Measurements from ENCODE around the gene ZBTB17. TPM values are rescaled to one million over a fixed set of nuclear protein-coding genes. Genes with fewer than 3 reads are reported as not detected.
"Not testable (repeated sequence)": the region's sequence is repeated elsewhere in the genome, so short reads cannot be mapped to it uniquely, and the experiment has no call there.

The ZBTB17 gene
- total RNA-seq, 2 experiments from 2014 or later, result 52.9 to 53.4 TPM

DNA sequence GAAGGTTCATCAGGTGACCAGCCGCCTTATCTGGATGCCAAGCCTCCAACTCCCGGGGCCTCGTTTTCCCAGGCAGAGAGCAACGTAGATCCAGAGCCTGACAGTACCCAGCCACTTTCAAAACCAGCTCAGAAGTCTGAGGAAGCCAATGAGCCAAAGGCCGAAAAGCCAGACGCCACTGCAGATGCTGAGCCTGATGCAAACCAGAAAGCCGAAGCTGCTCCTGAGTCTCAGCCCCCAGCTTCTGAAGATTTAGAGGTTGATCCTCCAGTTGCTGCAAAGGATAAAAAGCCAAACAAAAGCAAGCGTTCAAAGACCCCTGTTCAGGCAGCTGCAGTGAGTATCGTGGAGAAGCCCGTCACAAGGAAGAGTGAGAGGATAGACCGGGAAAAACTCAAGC is 44.5 kb downstream of the ZBTB17 start:
- Histone ChIP-seq H3K9me3 (ENCODE audit: low read length) (no peaks in the 10 kb centered on the region), H2AFZ (ENCODE audit: low read length) (no peak overlapping the region), H3K4me3 (ENCODE audit: low read depth, low read length, poor library complexity, severe bottlenecking) (no peak overlapping the region), H3K4me2 (ENCODE audit: low read length) (no peak overlapping the region), H3K4me1 (ENCODE audit: insufficient read depth, low read length, poor library complexity, severe bottlenecking) (no peaks in the 10 kb centered on the region), H3K9me2 (ENCODE audit: insufficient read depth, low read length) (no peaks in the 10 kb centered on the region), H3K36me3 (ENCODE audit: insufficient read depth, low read length) (peaks cover 100% of the 10 kb centered on the region), H3K79me2 (ENCODE audit: insufficient read depth, low read depth, low read length) (no peaks in the 10 kb centered on the region), H4K20me1 (ENCODE audit: insufficient read depth, low read length) (no peaks in the 10 kb centered on the region), H3K27ac (ENCODE audit: low read depth, low read length, poor library complexity, severe bottlenecking) (no peak overlapping the region)
- CTCF ChIA-PET (ENCODE audit: unreplicated experiment), result interaction anchor here (0.6 kb wide), 1 partner anchor 137 kb away, joined by 3 read pairs; no protein-coding TSS in a partner anchor
- BruUV-seq (replicated peaks), result no TSS peak
- intact Hi-C loops (cut with micrococcal nuclease; ENCODE audit: unreplicated experiment), result loop anchor here (5.0 kb wide), 1 partner anchor 114 kb away; no protein-coding TSS in a partner anchor
- no peak for DNase-seq (ENCODE audit: low spot score)
- POLR2A ChIA-PET, result no interaction called here
- TF ChIP-seq EZH2phosphoT487 (IDR thresholded peaks at IDR 0.05; ENCODE audit: borderline replicate concordance, low read depth, low read length), result no peak
- TF ChIP-seq, protein P1, sequence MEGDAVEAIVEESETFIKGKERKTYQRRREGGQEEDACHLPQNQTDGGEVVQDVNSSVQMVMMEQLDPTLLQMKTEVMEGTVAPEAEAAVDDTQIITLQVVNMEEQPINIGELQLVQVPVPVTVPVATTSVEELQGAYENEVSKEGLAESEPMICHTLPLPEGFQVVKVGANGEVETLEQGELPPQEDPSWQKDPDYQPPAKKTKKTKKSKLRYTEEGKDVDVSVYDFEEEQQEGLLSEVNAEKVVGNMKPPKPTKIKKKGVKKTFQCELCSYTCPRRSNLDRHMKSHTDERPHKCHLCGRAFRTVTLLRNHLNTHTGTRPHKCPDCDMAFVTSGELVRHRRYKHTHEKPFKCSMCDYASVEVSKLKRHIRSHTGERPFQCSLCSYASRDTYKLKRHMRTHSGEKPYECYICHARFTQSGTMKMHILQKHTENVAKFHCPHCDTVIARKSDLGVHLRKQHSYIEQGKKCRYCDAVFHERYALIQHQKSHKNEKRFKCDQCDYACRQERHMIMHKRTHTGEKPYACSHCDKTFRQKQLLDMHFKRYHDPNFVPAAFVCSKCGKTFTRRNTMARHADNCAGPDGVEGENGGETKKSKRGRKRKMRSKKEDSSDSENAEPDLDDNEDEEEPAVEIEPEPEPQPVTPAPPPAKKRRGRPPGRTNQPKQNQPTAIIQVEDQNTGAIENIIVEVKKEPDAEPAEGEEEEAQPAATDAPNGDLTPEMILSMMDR (conservative IDR thresholded peaks at IDR 0.05; ENCODE audit: low read length), result no peak

DNA sequence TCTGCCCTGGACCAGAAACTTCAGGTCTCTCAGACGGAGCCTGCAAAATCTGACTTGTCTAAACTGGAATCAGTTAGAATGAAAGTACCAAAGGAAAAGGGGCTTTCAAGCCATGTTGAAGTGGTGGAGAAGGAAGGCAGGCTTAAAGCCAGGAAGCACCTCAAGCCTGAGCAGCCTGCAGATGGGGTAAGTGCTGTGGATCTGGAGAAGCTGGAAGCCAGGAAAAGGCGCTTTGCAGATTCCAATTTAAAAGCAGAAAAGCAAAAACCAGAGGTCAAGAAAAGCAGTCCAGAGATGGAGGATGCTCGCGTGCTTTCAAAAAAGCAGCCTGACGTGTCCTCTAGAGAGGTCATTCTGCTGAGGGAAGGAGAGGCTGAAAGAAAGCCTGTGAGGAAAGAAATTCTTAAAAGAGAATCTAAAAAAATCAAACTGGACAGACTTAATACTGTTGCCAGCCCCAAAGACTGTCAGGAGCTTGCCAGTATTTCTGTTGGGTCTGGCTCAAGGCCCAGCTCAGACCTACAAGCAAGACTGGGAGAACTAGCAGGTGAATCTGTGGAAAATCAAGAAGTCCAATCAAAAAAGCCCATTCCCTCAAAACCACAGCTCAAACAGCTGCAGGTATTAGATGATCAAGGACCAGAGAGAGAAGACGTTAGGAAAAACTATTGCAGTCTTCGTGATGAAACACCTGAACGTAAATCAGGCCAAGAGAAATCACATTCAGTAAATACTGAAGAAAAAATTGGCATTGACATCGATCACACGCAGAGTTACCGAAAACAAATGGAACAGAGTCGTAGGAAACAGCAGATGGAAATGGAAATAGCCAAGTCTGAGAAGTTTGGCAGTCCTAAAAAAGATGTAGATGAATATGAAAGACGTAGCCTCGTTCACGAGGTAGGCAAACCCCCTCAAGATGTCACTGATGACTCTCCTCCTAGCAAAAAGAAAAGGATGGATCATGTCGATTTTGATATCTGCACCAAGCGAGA is 46.6 kb downstream of the ZBTB17 start:
- no peaks in the 10 kb centered on the region for H4K20me1 ChIP-seq (ENCODE audit: insufficient read depth, low read length)
- no peaks in the 10 kb centered on the region for H3K9me3 ChIP-seq (ENCODE audit: low read length)
- H3K36me3 ChIP-seq (ENCODE audit: insufficient read depth, low read length), result peaks cover 97% of the 10 kb centered on the region
- H3K79me2 ChIP-seq (ENCODE audit: insufficient read depth, low read depth, low read length), result no peaks in the 10 kb centered on the region
- no peak overlapping the region for H3K4me2 ChIP-seq (ENCODE audit: low read length)
- CTCF ChIA-PET (ENCODE audit: unreplicated experiment), result no interaction called here
- TSS peak; percentile 27 for BruUV-seq (replicated peaks)
- POLR2A ChIA-PET, result no interaction called here
- TF ChIP-seq, protein P1 (conservative IDR thresholded peaks at IDR 0.05; ENCODE audit: low read length), result no peak
- TF ChIP-seq EZH2phosphoT487 (IDR thresholded peaks at IDR 0.05; ENCODE audit: borderline replicate concordance, low read depth, low read length), result no peak
- intact Hi-C loops (cut with micrococcal nuclease; ENCODE audit: unreplicated experiment), result no loop called here
- H3K4me3 ChIP-seq (ENCODE audit: low read depth, low read length, poor library complexity, severe bottlenecking), result no peak overlapping the region
- H3K4me1 ChIP-seq (ENCODE audit: insufficient read depth, low read length, poor library complexity, severe bottlenecking), result no peaks in the 10 kb centered on the region
- H3K9me2 ChIP-seq (ENCODE audit: insufficient read depth, low read length), result no peaks in the 10 kb centered on the region
- no peak for DNase-seq (ENCODE audit: low spot score)
- H3K27ac ChIP-seq (ENCODE audit: low read depth, low read length, poor library complexity, severe bottlenecking), result no peak overlapping the region
- H2AFZ ChIP-seq (ENCODE audit: low read length), result no peak overlapping the region

DNA sequence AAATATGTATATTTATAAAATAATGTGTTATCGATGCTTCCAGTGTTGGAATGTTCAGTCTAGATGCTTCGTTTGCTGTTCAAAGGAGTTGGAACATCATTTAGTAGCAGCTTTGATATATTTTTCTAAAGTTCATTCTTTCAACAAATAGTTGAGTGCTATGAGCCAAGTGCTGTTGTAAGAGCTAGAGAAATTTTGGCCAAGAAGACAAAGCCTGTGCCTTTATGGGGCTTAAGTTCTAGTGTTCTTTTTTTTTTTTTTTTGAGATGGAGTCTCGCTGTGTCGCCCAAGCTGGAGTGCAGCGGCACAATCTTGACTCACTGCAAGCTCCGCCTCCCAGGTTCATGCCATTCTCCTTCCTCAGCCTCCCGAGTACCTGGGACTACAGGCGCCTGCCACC is 49.5 kb downstream of the ZBTB17 start:
- H3K4me1 ChIP-seq (ENCODE audit: insufficient read depth, low read length, poor library complexity, severe bottlenecking); BruUV-seq (replicated peaks); H3K4me3 ChIP-seq (ENCODE audit: low read depth, low read length, poor library complexity, severe bottlenecking); H3K9me2 ChIP-seq (ENCODE audit: insufficient read depth, low read length); H3K79me2 ChIP-seq (ENCODE audit: insufficient read depth, low read depth, low read length); intact Hi-C loops (cut with micrococcal nuclease; ENCODE audit: unreplicated experiment); H2AFZ ChIP-seq (ENCODE audit: low read length); DNase-seq (ENCODE audit: low spot score); H4K20me1 ChIP-seq (ENCODE audit: insufficient read depth, low read length); H3K9me3 ChIP-seq (ENCODE audit: low read length); H3K27ac ChIP-seq (ENCODE audit: low read depth, low read length, poor library complexity, severe bottlenecking); H3K4me2 ChIP-seq (ENCODE audit: low read length): not testable (repeated sequence)
- peaks cover 97% of the 10 kb centered on the region for H3K36me3 ChIP-seq (ENCODE audit: insufficient read depth, low read length)
- ChIA-PET CTCF (ENCODE audit: unreplicated experiment) (interaction anchor here (1.3 kb wide), 1 partner anchor 111 kb away, joined by 3 read pairs; no protein-coding TSS in a partner anchor), POLR2A (interaction anchor here (0.9 to 1.1 kb wide), 2 partner anchors 10 kb away, joined by 3 to 4 read pairs; no protein-coding TSS in a partner anchor)

Data from OCI-LY7 (cell line).